GM12801 (cell line): ENCODE data around the gene SMKR1.

Experiments used
- CTCF ChIP-seq: IDR thresholded peaks from one replicate; pipeline ENCODE4 v1.5.1; 2011; ENCODE audit warnings: control low read depth; ENCODE audit not compliant: insufficient read length; ENCODE audit errors: extremely low read depth

Gene SMKR1

DNA sequence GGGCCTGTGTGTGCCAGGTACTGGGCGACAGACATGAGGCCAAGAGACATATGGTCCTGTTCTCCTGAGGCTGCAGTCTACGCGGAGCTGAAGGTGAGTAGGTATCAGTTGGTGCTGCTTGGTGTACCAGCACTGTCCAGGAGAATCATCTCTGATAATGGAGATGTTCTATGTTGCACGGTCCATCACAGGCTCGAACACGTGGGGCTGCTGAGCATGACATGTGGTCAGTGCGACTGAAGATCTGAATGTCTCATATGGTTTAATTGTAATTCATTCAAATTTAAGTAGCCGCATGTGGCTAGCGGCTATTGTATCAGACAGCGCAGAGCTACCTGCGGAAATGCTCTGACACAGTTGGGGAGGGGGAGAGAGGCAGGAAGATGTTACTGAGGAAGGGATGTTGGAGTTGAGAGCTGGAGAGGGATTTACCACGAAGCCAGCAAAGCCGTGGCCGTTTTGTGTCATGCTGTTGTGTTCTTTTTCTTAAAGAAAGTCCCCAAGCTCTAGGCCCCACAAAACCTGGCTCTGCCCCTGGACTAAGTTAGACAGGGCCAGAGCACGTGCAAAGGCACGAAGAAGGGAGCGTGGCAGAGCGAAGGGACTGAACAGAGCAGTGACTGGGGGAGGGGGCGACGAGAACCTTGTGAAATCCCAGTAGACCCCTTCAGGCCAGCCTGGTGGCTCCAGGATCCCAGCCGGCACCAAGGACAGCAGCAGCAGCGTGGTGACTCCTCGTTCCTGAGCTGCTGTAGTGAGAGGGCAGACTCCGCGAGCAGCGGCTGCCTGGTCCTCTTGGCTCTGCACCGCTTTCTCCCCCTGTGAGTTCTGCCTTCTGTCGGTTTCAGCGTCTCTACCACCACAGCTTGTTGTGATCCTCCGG, 20.0 kb downstream of the SMKR1 start:
- no peak for TF ChIP-seq CTCF

DNA sequence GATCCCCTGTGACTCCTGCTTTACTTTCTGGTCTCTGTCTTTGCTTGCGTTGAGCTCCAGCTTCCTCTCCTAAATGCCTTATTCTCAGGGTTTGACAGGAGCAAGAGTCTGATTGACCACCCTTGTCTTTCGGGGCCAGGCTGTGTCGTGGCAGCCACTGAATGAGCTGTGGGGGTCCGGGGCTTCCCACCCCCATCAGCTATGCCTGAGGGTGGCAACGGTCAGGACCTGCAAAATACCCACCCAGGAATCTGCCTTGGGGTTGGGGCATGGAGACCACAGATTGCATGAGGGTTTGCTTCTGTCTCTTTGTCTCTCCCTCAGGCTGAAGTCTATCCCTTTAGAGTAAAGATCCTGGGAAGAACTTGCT, 20.6 kb downstream of the SMKR1 start:
- TF ChIP-seq CTCF, result no peak

DNA sequence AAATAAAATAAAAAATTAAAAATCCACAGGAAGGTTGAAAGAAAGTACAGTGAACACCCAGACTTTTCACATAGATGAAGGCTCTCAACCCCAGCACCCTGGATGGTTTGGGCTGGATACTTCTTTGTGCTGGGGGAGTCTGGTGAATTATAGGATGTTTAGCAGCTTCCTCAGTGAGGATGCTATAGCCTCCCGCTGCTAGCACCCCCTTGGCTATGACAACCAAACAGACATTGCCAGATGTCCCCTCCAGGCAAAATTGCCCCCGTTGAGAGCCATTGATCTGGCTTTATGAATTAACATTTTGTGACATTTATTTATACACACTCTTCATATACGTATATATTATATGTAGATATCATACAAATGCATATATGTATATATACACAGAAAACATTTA, 21.6 kb downstream of the SMKR1 start:
- TF ChIP-seq CTCF, result no peak

DNA sequence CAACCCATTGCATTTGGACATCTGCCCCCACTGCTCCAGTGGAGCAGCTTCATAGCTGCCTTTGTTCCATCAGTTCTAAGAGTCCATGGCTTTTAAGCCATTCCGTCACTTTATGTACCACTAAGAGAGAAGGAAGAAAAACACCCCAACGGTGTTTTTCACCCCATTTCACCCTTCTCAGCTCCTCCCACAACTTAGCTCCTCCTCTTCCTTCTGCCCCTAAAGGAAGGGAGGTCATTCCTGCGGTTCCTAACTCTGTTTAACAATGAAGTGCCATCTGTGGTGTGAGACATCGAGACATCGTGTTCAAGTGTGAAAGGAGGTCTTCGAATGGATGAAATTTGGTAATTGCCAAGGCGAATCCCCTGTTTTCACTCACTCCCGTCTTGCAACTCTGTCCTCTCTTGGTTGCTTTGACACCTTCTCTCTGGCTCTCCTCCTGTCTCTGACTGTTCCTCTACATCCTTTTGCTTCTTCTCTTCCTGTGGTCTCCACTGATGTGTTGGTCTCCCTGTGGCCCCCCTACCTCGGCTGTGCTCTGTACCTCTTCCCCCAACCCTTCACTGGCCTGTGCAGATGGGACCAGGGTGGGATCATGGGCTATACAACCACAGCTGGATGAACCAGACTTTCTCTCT, 23.0 kb downstream of the SMKR1 start:
- no peak for TF ChIP-seq CTCF

DNA sequence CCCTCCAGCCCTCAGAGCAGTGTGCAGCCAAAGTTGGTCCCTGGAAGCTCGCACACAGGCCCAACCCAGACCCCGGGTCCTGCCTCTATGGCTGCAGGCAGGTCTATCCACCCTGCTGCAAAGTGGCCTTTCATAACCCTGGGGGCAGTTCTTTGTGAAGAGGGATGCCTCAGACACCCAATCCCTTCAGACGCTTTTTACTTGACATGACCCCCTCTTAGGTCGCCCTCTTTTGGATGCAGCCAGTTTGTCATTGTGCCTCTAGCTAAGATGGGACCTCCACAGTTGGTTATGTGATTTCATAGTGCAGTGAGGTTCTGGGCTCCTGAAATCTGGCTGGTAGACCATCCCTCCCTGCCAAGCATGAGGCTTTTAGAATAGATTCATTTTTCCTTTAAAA, 27.3 kb downstream of the SMKR1 start:
- no peak for TF ChIP-seq CTCF

GRCh38 chr7:129530795-129531391, 28.6 kb downstream of the SMKR1 start:
- TF ChIP-seq CTCF, result no peak

DNA sequence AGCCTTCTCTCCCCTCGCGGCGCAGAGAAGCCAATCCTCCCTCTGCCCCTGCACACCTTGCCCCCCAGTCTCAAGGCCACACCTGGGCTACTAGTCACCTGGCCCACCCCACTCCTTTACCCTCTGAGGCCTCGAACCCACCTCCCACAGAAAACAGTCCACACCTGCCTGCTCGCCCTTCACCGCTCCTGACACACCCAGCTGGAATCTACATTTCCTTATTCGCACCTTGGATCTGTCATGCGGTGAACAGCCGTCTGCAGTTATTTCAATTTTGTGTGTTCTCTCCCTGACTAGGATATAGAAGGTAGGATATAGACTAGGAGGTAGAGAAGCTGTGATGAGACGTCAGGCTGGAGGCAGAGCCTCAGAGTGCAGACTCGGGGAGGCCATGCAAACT, 29.4 kb downstream of the SMKR1 start:
- no peak for TF ChIP-seq CTCF
